Stimulated activated CD4-positive, alpha-beta T cell treated with anti-CD3 and anti-CD28 coated beads, Interleukin-4, amount 100 ng/mL, for 24 hours (primary cell): Measurements from ENCODE around the gene SPATA13.
"Not testable (repeated sequence)": the region's sequence is repeated elsewhere in the genome, so short reads cannot be mapped to it uniquely, and the experiment has no call there.

Experiments used
- DNase-seq: peaks from one replicate; pipeline ENCODE4 v3.0.0-alpha.2; 2020

The SPATA13 gene

GRCh38 chr13:24328145-24328544 is 167.6 kb downstream of the SPATA13 start:
- no peak for DNase-seq

DNA sequence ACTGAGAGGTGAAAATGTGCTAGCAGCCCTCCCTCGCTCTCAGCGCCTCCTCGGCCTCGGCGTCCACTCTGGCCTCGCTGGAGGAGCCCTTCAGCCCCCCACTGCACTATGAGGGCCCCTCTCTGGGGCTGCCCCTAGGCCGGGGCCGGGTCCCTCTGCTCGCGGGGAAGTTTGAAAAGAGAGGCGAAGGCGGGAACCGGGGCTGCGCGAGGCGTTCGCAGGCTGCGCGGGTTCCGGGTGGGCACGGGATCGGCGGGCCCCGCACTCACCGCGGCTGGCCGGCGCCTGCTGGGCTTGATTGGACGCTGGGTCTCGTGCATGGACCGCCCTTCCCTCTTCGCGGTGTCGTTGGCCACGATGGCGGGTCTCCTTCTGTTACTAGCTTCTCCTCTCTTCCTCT is 178.2 kb downstream of the SPATA13 start:
- DNase-seq: no peak

DNA sequence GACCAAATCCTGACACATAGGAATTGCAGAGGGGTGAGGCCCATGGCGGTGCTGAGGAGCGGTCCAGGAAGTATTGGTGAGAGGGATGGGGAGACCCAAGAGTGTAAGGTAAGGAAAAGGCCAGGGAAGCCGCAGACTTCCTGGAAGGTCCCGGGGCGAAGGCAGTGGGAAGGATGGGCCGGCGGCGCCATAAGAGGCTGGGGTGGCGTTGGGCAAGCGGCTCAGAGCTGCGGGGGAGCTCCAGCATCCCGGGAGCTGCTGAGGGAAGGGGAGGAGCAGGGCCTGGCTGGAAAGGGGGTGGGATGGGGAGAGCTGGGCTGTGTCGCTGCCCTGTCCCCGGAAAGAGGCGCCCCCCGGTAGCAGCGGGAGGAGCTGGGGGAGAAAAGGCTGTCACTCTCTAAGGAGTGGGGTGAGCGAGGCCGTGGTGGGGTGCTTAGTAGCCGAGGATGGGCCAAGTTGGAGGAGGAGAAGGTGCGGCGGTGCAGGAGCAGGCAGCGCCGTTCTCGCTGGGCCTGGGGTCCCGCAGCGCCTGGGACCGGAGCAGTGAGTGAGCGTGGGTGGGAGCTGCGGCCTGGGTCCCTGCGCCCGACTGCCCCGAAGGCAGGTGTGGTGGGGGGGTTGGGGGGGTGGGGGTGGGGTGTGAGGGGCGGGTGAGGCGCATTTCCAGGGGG is 179.6 kb downstream of the SPATA13 start:
- no peak for DNase-seq

DNA sequence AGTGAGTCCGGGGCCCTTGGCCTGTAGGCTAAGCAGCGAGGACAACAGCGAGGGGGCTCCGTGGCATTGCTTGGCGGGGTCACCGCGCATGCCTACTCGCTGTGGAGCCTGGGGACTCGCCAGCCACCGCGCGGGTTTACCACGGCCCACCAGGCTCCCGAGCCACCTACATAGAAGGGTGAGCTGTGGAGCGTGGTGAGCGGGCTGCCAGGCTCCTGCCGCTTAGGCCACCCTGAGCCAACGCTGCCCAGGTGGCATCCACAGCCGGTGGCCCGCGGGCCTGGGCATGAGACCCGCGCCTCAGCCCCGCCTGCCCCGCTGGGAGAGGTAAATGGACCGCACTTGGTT is 180.1 kb downstream of the SPATA13 start:
- DNase-seq: no peak

DNA sequence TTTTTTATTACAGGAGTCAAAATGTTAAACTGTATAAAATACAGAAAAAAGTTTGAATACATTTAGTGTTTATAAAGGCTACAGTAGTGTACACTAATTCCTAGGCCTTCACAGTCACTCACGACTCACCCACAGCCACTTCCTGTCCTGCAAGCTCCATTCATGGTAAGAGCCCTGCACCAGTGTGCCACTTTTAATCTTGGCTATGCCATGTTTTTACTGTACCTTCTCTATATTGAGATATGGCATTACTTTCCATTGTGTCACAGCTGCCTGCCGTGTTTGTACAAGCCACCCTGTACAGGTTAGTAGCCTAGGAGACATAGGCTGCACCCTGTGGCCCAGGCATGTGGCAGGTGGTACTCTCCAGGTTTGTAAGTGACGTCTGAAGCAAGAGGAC is 180.9 kb downstream of the SPATA13 start:
- no peak for DNase-seq

DNA sequence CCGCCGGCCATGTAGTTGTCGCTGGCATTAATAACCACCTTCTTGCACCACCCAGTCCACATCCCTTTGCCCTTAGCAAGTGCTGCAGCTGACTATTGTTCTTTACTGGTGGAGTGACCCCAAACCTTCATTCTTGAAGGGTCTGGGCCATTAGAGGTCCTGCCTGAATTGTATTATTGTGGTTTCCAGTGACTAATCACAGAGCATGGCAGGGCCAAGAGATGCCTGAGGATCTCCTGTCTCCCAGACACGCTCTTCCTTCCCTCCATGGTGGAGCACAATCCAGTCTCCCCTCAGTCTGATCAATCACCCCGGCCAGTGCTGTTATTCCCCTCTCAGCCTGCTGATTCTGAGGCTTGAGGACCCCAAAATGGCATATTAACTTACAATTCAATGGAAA is 187.9 kb downstream of the SPATA13 start:
- DNase-seq: no peak

GRCh38 chr13:24348797-24349515 is 188.4 kb downstream of the SPATA13 start:
- no peak for DNase-seq

DNA sequence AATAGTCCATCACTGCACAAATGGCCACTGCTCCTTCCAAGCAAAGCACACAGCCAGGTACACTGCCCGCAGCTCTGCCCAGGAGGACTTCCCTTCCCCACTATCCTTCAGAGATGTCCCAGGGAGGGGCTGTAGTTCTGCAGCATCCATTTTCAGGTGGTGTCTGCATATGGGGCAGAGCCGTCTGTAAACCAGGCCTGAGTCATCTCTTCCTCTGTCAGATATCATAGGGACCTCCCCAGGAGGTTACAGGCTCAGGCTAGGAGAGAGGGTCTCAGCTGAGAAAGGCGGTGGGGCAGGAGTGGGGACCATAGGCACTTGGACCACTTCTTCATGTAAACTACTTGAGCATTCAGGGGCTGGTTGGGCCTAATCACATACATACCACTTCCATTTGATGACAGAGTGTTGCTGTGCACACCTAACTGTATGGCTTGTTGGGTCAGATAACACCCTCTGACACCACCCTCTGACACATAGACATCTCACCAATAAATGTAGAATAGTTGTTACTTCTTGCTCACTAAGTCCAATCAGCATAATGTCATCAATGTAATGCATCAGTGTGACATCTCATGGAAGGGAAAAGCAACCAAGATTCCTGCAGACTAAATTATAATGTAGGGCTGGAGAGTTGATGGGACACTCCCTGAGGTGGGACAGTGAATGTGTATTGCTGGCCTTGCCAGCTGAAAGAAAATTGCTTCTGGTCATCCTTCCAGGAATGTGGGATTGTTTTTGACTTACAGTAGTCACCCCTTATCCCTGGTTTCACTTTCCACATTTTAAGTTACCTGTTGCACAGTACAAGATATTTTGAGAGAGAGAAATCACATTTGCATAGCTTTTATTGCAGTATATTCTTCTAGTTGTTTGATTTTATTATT is 189.5 kb downstream of the SPATA13 start:
- DNase-seq: not testable (repeated sequence)

DNA sequence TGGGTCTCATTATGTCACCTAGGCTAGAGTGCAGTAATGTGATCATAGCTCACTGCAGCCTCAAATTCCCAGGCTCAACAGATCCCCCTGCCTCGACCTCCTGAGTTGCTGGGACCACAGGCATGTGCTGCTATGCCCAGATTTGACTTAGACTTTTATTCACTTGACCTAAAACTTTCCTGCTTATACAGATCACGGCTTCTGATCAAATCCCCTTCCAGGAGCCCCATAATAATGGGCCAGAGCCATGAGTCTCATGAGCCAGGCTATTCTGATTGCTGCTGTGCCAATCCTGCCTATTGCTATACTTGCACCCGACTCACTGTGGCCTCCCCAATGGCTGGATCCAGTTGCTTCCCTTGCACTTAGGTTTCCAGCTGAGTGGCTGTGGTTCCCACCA is 190.9 kb downstream of the SPATA13 start:
- DNase-seq: no peak

- no peak for DNase-seq
These were observed 193.2 kb downstream of the SPATA13 start for GRCh38 chr13:24353736-24354135.

- DNase-seq: no peak
These were observed 194.6 kb downstream of the SPATA13 start for GRCh38 chr13:24355103-24355502.

DNA sequence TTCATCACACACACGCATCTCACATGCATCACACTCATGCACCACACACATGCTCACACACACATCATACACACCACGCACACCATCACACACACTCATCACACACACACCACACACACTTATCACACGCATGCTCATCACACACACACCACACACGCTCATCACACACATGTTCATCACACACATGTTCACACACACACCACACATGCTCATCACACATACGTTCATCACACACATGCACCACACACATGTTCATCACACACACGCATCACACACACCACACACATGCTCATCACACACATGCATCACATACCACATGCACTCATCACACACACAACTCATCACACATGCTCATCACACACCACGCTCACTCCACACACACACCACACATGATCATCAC is 195.8 kb downstream of the SPATA13 start:
- no peak for DNase-seq
